Tibial artery (tissue), 4 donors: ENCODE measurements around the gene IL1RL1.
"Not testable (repeated sequence)": the region's sequence is repeated elsewhere in the genome, so short reads cannot be mapped to it uniquely, and the experiment has no call there.

ENCODE experiments used
- DNase-seq, 2 donors: peaks; one replicate each; pipeline ENCODE4 v3.0.0-alpha.2; 2019
- H3K27ac ChIP-seq, 2 donors: fragments of 200-600 bp; sonication (generic) in 1 of 2; 1 replicate in 1 of 2; 2 replicates in 1 of 2; pipeline ENCODE4 v1.5.1; 2018 to 2019; ENCODE audit warnings: mild to moderate bottlenecking in 1 of 2
- H3K27me3 ChIP-seq, 2 donors: fragments of 200-600 bp; sonication (generic) in 1 of 2; one replicate each; pipeline versions ENCODE4 v1.5.1 to v1.6.0; 2016 to 2019
- H3K36me3 ChIP-seq, 3 donors: fragments of 200-600 bp; sonication (generic) in 2 of 3; one replicate each; pipeline ENCODE4 v1.5.1; 2016 to 2019; ENCODE audit warnings: mild to moderate bottlenecking in 2 of 3
- H3K4me1 ChIP-seq, 4 donors: fragments of 200-600 bp; sonication (generic) in 2 of 4; 1 replicate in 3 of 4; 2 replicates in 1 of 4; pipeline ENCODE4 v1.5.1; 2016 to 2019
- H3K4me3 ChIP-seq, 2 donors: fragments of 200-600 bp; sonication (generic) in 1 of 2; 1 replicate in 1 of 2; 2 replicates in 1 of 2; pipeline ENCODE4 v1.5.1; 2018 to 2019; ENCODE audit warnings: mild to moderate bottlenecking in 2 of 2
- H3K9me3 ChIP-seq, 3 donors: fragments of 200-600 bp; sonication (generic) in 1 of 3; one replicate each; pipeline ENCODE4 v1.5.1; 2016 to 2019
- intact Hi-C: fragments of 100-400 bp; cut with DNase I; formaldehyde crosslinking; loops from one replicate; pipeline ENCODE4 v1.15.0; 2023; ENCODE audit warnings: low total_unique reads
- TF ChIP-seq, protein P1 (sequence below), 2 experiments: fragments of 200-600 bp in 1 of 2; fragments of 450-650 bp in 1 of 2; IDR thresholded peaks; one replicate each; pipeline ENCODE4 v1.5.1; 2017 to 2019; ENCODE audit warnings: antibody characterized with exemption in 2 of 2, mild to moderate bottlenecking in 1 of 2, moderate library complexity in 1 of 2

The IL1RL1 gene

DNA sequence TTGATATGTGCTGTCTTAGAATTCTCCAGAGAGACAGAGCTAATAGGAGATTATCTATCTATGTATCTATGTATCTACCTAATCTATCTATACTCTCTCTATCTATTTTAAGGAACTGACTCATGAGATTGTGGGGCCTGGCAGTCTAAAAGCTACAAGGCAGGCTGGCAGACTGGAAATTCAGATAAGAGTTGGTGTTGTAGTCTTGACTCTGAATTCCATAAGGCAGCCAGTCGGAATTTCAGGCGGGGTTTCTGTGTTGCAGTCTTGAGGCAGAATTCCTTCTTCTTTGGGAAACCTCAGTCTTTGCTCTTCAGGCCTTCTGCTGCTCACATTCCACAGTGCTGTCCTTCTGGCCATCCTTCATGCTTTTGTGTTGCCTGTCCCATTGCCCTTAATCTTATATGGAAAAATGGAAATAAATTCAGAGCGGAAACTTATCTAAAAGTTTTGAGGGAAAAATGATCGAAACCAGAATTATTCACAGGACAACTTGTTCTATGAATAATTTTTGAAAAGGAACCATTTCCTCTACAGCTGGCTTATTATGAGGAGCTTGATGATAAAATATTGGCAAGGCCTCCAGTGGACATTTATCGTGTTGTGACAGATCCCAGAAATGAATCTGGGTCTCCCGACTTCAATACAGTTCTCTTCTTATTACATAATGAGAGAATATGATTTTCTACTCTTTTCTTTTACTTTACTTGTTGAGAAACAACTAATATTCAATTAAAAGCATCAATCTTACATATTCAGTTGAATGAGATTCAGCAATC, 10.8 kb downstream of the IL1RL1 start:
- TF ChIP-seq, protein P1, sequence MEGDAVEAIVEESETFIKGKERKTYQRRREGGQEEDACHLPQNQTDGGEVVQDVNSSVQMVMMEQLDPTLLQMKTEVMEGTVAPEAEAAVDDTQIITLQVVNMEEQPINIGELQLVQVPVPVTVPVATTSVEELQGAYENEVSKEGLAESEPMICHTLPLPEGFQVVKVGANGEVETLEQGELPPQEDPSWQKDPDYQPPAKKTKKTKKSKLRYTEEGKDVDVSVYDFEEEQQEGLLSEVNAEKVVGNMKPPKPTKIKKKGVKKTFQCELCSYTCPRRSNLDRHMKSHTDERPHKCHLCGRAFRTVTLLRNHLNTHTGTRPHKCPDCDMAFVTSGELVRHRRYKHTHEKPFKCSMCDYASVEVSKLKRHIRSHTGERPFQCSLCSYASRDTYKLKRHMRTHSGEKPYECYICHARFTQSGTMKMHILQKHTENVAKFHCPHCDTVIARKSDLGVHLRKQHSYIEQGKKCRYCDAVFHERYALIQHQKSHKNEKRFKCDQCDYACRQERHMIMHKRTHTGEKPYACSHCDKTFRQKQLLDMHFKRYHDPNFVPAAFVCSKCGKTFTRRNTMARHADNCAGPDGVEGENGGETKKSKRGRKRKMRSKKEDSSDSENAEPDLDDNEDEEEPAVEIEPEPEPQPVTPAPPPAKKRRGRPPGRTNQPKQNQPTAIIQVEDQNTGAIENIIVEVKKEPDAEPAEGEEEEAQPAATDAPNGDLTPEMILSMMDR (IDR thresholded peaks at IDR 0.05) = no peak
- no peak for DNase-seq
- H3K27me3 ChIP-seq = no peaks in the 10 kb centered on the region
- peaks cover 0 to 8% (median 0%) of the 10 kb centered on the region in 3 donors for H3K9me3 ChIP-seq
- H3K4me1 ChIP-seq = peaks cover 0 to 5% (median 0%) of the 10 kb centered on the region in 4 donors
- no peak overlapping the region for H3K27ac ChIP-seq
- no peaks in the 10 kb centered on the region for H3K36me3 ChIP-seq
- no peak overlapping the region for H3K4me3 ChIP-seq
- intact Hi-C loops = no loop called here

DNA sequence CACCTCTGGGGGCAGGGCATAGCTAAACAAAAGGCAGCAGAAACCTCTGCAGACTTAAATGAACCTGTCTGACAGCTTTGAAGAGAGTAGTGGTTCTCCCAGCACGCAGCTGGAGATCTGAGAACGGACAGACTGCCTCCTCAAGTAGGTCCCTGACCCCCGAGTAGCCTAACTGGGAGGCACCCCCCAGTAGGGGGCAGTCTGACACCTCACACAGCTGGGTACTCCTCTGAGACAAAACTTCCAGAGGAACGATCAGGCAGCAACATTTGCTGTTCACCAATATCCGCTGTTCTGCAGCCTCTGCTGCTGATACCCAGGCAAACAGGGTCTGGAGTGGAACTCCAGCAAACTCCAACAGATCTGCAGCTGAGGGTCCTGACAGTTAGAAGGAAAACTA, 13.6 kb downstream of the IL1RL1 start:
- H3K4me1 ChIP-seq, H3K36me3 ChIP-seq, intact Hi-C loops, H3K4me3 ChIP-seq, H3K27me3 ChIP-seq, H3K9me3 ChIP-seq, DNase-seq, H3K27ac ChIP-seq: not testable (repeated sequence)

DNA sequence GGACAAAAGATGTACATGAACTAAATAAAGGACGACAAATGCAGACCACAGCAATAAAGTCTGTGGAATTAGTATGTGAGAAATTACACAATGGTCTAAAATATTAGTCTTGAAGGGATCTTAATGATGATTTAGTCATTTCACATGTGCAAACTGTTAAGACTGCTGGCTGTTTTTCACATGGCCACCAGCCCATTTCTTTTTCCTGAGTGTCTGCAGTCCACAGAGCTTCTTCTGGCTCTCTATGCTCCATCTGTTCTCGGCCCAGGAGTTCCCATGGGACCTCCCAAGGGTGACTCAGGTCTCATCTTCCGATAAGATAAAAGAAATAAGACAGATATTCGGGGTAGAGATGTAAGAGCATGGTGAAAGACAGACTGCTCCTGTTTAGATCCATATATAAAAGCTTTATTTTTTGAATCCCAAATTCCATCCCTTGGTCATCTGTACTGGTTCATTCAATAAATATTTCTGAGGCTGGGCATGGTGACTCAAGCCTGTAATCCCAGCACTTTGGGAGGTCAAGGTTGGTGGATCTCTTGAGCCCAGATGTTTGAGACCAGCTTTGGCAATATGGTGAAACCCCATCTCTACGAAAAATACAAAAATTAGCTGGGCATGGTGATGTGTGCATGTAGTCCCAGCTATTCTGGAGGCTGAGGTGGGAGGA, 20.1 kb downstream of the IL1RL1 start:
- H3K27ac ChIP-seq = no peak overlapping the region
- DNase-seq = no peak
- H3K4me1 ChIP-seq = peaks cover 0 to 8% (median 0%) of the 10 kb centered on the region in 4 donors
- no peaks in the 10 kb centered on the region for H3K9me3 ChIP-seq
- TF ChIP-seq, protein P1 (IDR thresholded peaks at IDR 0.05) = no peak
- H3K4me3 ChIP-seq = no peak overlapping the region
- intact Hi-C loops = no loop called here
- H3K27me3 ChIP-seq = no peaks in the 10 kb centered on the region
- H3K36me3 ChIP-seq = no peaks in the 10 kb centered on the region

DNA sequence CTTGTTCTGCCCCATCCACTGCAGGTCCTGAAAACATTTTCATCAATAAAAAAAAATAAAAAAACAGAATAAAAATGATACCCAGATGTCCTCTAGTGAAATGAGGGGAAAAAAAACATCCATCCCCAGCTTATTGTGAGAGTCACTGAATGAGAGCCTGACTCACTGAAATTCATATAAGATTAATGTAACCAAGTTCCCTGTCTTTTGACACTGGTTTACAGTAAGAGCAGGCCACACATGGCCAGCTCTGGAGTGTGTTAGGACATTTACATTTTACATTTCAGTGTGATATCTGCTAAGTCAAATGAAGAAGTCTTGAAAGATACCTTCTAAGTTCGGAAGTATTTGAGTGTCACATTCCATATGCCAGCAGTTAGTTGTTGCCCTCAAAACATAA, 23.1 kb downstream of the IL1RL1 start:
- H3K36me3 ChIP-seq = no peaks in the 10 kb centered on the region
- no peak overlapping the region for H3K4me3 ChIP-seq
- intact Hi-C loops = no loop called here
- no peaks in the 10 kb centered on the region for H3K27me3 ChIP-seq
- peaks cover 0 to 16% (median 0%) of the 10 kb centered on the region in 4 donors for H3K4me1 ChIP-seq
- DNase-seq = no peak
- no peaks in the 10 kb centered on the region for H3K9me3 ChIP-seq
- no peak overlapping the region for H3K27ac ChIP-seq
- TF ChIP-seq, protein P1 (IDR thresholded peaks at IDR 0.05) = no peak

DNA sequence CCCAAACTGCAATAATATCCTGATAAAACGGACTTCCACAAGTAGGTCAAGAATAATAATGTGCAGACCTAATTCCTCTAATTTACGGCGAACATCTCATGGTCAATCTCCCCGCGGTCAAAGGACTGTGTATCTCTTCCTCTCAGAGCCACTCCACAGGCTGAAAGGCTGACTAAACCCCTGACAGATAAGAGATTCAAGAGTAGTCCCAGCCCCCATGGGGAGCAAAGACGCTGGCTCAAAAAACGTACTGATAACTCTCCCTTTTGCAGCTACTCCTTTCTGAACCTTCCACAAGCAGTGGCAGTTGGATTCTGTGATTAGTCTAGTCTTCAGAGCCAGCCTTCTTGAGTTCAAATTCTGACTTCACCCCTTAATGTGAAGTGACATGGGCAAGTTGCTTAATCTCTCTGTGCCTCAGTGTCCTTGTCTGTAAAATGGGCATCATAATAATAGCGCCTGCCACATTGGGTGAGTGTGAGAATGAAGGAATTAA, 24.6 kb downstream of the IL1RL1 start:
- TF ChIP-seq, protein P1 (IDR thresholded peaks at IDR 0.05) = no peak
- H3K4me1 ChIP-seq = peaks cover 0 to 16% (median 0%) of the 10 kb centered on the region in 4 donors
- no peaks in the 10 kb centered on the region for H3K9me3 ChIP-seq
- no peaks in the 10 kb centered on the region for H3K27me3 ChIP-seq
- no peaks in the 10 kb centered on the region for H3K36me3 ChIP-seq
- intact Hi-C loops = no loop called here
- H3K4me3 ChIP-seq = no peak overlapping the region
- no peak overlapping the region for H3K27ac ChIP-seq
- no peak for DNase-seq

DNA sequence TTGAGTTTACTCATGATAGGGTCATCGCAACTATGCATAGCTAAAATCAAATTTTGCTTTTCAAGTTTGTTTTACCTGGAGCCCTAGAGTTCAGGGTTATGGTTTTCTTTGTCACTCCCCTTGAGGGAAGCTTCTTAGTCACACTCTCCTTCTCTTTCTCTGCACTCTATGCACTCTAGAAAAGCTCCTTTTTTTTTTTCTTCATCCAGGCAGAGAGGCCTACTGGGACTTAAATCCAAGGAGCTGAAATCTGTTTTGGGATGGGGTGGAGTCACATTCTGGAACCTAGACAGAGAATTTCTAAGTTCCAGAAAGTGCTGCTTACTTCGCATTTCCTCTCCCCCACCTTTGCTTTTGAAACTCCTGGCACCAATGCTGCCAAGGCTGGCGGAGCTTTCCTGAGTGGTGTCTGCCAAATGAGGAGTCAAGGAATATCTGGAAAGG, 25.2 kb downstream of the IL1RL1 start:
- no peaks in the 10 kb centered on the region for H3K27me3 ChIP-seq
- no peak overlapping the region for H3K27ac ChIP-seq
- TF ChIP-seq, protein P1 (IDR thresholded peaks at IDR 0.05) = no peak
- intact Hi-C loops = no loop called here
- H3K9me3 ChIP-seq = no peaks in the 10 kb centered on the region
- H3K4me1 ChIP-seq = peaks cover 0 to 16% (median 0%) of the 10 kb centered on the region in 4 donors
- no peak overlapping the region for H3K4me3 ChIP-seq
- no peak for DNase-seq
- H3K36me3 ChIP-seq = no peaks in the 10 kb centered on the region
